Dermis microvascular lymphatic vessel endothelial cell (primary cell): ENCODE data around the gene SPTLC3. TPM values are rescaled to one million over a fixed set of nuclear protein-coding genes. Genes with fewer than 3 reads are reported as not detected.
A peak's percentile ranks its signal among the peaks of the same experiment; 100 is the strongest.

Experiments
- DNase-seq, 2 donors: peaks; one replicate each; pipeline versions ENCODE4 v3.0.0 to v3.0.0-alpha.2; 2010; ENCODE audit warnings: low read depth in 2 of 2
- total RNA-seq: library from RNA; depleted of rRNA; stranded (reverse); fragments of >200 nt; gene quantifications from 2 replicates; pipeline ENCODE4 v1.2.1, GENCODE V29; 2014

SPTLC3 gene
- total RNA-seq, 1 donor from 2014 or later, result 0.13 TPM

DNA sequence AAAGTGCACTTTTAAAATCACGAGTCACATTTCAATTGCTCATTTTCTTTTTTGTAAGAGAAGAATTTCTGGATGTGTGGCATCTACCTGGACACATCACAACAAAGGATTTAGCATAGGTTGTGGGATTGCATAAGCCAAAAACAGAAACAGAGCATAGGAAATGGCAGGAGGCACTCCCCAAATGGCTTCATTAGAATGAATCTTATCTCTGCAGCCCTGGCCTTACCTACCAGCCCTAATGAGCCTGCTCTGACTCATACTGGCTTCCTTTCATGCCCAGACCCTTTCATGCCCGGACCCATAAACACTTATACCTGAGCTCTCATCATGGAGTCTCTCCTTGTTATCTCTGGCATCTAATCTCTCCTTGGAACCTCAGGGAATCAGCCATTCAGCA is 23.9 kb upstream of the SPTLC3 start:
- DNase-seq, result no peak

- DNase-seq, result no peak
These were observed 21.5 kb upstream of the SPTLC3 start for GRCh38 chr20:12987261-12987660.

- no peak for DNase-seq
These were observed 19.1 kb upstream of the SPTLC3 start for GRCh38 chr20:12989586-12990115.

DNA sequence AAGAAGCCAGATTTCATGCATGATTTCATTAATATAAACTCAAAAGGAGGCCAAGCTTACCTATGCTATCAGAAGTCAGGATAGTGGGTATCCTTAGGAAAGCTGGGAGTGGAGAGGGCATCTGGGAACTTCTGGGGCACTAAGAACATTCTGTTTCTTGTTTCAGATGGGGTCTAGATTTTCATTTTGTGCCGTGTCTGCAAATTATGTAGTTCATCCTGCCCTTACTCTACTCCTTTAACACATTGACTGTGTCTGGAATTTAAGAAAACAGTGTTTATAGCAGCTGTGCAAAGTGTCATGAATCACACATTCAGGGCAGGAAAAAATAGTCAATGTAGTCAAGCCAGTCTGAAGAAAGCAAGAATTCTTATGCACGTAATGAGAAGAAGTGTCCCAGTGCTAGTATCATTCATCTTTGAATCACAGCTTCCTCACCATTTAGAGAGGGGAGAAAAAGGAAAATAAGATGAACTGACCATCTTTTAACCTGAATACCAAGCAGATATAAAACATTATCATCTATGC is 11.6 kb upstream of the SPTLC3 start:
- DNase-seq, result no peak

GRCh38 chr20:12998046-12998445 is 10.7 kb upstream of the SPTLC3 start:
- no peak for DNase-seq

GRCh38 chr20:12999201-12999600 is 9.6 kb upstream of the SPTLC3 start:
- no peak for DNase-seq

GRCh38 chr20:13002251-13002650 is 6.5 kb upstream of the SPTLC3 start:
- no peak for DNase-seq

DNA sequence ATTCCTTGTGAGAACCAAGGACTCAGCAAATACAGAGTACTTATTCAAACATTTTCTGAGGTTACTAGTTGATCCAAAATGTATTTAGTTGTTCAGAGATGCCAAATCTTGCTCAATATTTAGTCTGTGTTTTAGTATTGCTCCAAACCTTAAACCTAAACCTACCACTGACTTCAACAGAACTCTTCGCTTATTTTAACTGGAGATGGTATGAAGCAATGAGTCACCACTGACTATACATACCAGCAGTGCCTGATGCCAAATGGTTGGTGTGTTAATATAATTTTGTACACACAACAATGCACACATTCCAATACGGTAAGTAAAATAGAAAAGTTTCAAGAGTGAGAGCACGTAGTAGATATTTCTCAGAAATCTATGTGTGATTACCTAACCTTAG is 1.9 kb upstream of the SPTLC3 start:
- no peak for DNase-seq

- no peak for DNase-seq
These were observed 1.2 kb upstream of the SPTLC3 start for GRCh38 chr20:13007596-13007995.

DNA sequence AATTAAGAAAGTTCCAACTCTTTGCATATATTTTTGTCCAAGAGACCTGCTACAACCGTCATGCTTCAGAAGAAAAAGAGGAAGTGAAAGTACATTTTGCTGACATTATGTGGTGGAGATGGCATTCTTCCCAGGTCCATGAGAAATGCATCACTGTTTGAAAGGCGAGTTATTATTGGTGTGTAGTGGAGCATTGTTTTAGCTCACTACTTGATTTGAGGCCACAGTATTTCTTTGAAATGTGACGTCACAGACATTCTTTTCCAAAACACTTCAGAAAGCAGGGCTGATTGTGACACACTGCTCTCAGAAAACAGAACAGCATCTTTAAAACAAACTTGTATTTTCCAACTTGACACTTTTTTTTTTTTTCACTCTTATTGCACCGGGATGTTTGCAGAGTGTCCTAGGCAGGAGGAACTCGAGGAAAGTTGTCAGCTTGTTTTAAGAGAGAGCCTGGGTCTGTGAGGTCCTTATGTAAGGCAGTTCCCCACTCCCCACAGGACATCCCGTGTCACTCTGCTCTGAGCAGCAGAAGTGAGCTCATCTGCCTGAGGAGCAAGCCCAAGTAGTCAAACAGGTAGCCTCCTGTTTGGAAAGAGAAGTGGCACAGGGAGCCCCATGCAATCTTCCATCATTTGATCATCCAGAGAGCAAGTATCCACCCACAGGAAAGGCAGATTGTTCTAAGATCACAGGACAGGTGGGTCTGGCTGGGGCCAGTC is 1.1 kb downstream of the SPTLC3 start:
- peak; percentile 6 to 52 for DNase-seq

GRCh38 chr20:13012886-13013285 is 4.1 kb downstream of the SPTLC3 start:
- DNase-seq, result no peak

DNA sequence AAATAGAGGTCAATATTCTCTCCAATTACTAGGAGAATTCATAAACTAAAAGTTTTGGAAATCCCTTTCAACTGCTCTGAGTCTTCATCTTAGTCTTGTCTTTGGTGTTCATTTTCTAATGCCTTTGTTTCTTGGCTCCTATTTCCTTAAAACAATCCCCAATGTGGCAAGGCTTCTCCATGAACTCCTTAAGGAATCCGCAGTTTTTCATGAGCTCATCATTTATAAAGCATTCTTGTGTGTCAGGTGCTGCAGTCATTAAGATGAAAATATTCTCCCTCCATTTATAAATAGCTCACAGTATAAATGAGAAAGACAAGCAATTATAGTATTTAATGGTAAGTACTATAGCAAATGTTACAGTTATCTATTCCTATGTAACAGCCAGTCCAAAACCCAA is 4.6 kb downstream of the SPTLC3 start:
- no peak for DNase-seq

- DNase-seq, result no peak
These were observed 8.5 kb downstream of the SPTLC3 start for GRCh38 chr20:13017235-13017634.

DNA sequence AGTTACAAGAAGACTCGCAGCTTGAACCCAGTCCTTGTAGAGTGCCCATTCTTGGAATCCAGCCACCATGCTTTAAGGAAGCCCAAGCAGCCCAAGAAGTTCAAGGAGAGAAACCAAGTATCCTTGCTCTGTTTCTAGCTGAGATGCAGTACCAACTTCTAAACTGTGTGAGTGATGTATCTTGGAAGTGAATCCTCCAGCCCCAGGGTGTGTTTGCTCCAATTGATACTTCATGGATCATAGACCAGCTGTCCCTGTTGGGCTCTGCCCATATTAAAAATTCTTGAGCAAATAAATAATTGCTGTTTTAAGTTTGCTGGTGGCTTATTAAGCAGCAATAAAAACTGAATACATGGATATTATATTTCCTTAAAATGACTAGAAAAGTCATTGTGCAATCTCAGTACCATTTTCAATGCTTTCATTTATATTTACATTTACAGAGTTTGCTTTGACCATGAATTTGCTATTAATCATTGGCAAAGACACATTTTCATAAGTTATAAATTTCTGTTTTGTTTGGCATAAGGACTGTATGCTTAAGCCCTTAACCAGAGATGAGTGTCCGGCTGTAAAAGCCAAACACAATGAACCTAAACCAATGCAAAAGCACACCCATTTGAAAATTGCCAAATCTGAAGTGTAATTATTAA is 9.2 kb downstream of the SPTLC3 start:
- DNase-seq, result no peak

DNA sequence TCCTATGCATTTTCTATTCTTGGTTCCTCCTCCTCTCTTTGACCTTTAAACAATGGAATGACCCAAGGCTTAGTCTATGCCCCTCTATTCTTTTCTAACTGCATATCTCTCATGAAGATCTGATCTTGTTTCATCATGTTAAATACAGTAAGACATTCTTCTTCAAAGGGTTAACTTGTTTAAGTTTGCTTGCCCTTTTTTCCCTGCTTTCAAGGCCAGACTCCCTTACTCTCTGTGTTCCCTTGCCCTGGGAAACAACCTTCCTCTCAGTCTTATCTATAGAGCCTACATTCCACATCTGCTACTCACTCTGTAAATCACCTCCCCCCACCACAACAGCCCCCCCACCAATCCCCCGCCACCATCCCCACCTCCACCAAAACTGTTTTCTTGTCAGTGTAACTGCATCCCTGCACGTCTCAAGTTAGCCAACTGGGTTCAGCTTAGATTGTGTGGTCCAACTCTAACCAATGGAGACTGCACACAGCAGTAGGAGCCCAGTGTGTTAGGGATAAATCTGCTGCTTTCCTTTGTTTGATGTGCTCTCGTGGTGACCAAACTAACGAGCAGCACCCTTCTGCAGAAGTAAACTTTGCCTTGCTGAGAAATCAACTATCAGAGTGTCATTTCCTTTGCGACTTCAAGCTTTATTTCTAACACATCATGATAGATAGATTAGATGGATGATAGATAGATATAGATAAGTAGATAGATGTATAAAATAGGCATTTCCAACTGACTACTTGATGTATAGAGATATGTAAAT is 12.6 kb downstream of the SPTLC3 start:
- DNase-seq, result no peak

- peak in 1 of 2 donors; percentile 17 for DNase-seq
These were observed 13.8 kb downstream of the SPTLC3 start for GRCh38 chr20:13022401-13023155.

DNA sequence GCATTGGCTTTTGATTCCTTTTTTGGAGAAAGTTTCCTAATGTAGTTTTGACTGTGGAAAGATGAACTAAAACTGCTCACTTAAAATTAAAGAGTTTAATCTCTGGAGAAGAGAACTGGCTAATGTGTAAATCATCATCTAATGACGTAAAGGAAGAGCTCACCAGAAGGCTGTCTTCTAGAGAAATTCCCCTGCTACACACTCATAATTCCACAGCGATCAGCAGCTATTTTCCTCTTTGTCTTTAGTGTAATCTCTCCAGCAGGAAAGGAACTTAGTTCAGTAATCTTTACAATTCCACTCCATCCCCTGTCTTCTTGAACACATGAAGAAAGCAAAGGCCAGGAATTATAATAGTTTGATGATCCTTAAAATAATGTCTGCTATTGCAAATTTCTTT is 15.8 kb downstream of the SPTLC3 start:
- no peak for DNase-seq

DNA sequence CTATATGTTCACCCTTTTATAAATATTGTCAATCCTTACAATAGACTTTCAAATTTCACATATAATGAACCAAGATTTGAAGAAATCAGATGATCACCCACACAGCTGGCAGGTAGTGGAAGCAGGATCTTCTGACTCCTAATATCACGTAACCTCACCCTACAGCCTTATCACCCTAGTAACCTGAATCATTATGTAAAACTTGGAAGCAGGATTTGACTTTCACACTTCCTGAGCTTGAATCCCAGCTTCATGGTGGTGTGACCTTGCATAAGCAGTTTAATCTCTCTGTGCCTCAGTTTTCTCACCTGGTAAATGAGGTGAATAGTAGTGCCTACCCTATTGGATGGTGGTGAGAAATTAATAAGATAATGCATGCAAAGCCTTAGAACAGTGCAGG is 16.4 kb downstream of the SPTLC3 start:
- DNase-seq, result no peak

GRCh38 chr20:13028001-13028400 is 19.2 kb downstream of the SPTLC3 start:
- no peak for DNase-seq

DNA sequence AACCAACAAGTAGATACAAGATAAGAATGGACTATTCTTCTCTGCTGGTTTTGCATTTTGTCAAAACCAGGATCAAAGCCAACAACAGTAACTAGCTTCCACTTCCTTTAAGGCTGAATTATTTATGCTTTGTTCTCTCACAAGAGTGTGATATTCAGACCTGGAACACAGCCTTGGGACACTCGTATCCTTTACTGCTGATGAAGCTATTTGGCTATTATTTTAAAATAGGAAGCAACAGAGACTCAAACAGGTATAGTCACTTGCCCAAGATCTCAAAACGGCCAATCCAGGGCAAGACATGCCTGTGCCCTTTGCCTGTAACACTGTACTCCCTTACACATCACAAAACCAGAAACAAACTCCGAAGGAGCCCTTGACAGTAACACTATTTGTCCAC is 19.9 kb downstream of the SPTLC3 start:
- DNase-seq, result no peak

- DNase-seq, result peak in 1 of 2 donors; percentile 33
These were observed 21.1 kb downstream of the SPTLC3 start for GRCh38 chr20:13029687-13030375.
